SKM-1 treated with dmso at 0.1 percent for 144 hours (cell line): ENCODE data around the gene ZNF689.

ENCODE experiments used
- DNase-seq: peaks from one replicate; lab custom pipeline; 2025; ENCODE audit not compliant: unreplicated experiment; lab: John Stamatoyannopoulos, UW

The ZNF689 gene

DNA sequence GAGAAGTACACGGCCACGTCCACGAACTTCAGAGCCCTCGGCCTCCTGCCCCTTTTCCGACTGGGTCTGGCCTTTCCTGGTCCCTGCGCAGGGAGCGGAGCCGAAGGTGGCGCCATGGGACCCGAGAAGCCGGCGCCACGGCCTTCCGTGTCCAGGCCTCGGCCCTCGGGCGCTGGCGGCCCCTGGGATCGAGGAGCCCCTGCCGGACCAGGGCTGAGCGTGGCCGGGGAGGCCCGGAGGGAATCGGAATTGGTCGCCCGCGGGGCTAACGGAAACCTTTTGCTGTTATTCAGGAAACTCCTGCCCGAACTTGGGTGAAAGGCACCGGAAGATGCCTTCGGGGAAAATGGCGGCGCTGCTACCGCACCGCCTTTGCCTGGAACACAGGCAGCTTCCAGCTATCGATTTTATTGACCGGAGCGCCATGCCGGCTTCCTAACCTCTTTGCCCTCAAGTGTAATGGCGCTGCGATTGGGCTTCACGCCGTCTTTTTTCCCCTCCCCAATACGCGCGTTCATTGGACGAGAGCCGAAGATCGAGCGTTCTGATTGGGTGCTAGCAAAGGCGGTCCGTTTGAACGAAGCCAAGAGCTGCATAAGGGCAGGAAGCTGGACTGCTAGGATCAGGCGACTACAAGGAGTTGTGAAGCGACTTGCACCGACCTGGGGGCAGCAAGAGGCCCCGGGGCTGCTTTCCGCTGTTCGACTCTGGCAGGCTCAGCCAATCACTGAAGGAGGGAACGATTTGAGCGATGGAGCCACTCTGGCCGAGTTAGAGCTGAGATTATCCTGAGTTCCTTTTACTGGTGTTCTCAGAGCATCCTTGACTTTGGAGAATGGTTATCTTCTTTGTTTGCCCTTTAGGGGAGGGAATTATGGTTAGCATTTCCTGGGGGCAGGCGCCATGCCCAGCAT is at the start of gene ZNF689:
TSS of gene ZNF689 (minus strand) at position 464 of the 914 bp plus-strand sequence. CDS start at position 116, 348 bp downstream.
- peak; percentile 92 for DNase-seq

DNA sequence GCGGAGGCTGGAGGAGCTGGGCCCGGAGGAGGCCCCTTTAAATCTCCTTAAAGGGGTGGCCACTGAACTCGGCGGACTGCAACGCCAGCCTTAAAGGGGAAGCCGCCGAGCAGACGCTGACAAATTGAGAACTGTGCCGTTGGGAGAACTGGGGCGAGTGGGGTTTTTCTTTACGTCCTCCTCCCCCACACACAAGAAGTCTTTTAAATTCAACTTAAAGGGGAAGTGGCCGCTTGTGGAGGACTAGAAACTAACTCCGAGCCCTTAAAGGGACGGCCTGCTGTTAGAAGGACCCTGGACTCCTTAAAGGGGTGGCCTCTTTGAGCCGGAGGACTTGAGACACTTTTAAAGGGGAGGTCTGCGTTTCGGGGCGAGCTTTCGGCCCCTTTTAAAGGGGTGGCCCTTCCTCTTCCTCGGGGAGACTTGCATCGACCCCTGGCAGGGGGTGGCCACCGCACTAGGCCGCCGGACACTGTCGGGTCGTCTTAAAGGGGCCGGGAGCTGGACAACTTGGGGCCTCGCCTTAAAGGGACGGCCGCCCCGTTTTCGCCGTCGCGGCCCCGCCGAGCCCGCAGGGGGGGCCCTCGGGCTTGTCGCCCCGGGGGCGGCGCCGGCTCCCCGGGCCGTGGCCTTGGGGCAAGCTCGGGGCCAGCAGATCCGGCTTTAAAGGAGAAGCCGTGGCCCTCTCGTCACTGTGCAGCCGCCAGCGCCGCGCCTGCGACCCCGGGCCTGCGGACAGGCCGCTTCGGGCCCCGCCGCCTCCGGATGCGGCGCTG is 48.7 kb upstream of the ZNF689 start:
- peak; percentile 100 for DNase-seq

DNA sequence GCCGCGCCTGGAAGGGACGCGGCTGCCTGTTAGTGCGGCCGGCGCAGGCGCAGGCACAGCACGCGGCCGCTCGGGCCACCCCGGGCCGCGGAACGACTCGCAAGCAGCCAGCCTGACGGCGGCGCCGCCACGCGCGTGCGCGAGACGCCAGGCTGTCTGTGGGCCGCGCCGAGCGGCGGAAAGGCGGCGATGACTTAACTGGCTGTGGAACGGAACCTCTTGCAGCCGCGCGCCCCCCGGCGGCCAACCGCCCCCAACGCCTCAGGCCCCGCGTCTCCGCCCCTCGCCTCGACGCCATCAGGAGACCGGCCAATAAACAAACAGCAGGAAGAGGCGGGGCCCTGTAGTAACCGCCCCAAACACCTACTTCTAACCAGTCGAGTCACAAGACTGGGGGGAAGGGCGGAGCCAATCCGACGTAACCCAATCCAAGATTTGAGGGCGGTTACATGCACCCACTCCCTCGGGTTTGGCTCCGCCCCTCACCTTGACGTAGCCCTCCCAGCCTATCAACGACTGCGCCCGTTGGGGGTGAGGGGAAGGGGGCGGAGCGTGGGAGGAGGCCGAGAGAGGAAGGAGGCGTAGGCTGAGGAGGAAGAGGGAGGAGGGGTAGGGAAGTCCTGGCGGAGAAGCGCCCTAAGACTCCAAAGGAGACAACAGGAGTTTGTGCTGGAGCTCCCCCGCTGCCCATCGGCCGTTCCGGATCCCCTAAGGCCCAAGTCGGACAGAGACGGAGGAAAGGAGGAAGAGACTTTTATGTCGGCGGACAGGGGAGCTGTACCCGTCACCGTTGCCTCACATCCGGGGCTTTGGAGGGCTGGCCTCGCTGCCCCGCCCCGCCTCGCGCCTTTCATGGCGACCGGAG is 47.9 kb upstream of the ZNF689 start, which contains the start of gene FBRS:
TSS of gene FBRS (plus strand) at position 566 of the 865 bp plus-strand sequence. CDS start 1,088 bp downstream, outside the sequence.
- DNase-seq = peak; percentile 99

DNA sequence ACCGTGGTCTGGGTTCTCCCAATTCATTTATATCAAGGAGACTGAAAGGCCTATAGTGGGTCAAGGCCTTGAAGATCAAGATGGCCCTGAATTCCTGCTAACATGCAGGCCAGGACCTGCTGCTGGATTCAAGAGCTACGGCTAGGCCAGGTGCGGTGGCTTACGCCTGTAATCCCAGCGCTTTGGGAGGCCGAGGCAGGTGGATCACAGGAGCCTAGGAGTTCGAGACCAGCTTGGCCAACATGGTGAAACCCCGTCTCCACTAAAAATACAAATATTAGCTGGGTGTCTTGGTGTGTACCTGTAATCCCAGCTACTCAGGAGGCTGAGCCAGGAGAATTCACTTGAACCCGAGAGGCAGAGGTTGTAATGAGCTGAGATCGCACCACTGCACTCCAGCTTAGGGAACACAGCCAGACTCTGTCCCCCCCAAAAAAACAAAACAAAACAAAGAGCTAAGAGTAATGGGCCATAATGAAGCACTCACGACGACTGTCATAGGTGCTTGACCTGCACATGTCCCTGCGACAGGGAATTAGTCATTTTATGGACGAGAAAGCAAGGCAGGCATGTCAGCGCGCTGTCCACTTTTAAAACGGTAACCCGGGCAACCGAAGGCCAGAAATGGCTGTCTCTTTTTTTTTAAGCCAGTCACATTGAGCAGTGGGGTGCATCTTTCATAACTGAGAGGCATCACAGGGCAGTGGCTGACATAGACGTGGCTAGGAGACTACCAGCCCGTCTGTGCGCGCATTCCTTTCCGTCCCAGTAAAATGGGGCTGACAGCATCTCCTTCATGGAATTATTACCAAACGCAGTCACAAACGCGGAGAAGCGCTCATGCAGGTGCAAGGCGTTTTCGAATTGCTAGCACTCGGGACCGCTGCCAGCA is 47.0 kb upstream of the ZNF689 start:
- DNase-seq = no peak

DNA sequence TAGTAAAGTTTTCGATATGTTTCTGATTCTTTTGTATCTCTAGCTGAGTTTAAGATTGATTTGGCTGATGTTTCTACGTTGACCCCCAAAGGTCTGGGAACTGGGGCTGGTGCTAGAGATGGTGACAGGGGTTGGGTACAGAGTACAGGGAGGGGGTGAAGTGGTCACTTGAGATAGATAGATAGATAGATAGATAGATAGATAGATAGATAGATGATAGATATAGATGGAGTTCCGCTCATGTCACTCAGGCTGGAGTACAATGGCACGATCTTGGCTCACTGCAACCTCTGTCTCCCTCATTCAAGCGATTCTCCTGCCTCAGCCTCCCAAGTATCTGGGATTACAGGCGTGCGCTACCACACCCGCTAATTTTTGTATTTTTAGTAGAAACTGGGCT is 46.2 kb upstream of the ZNF689 start:
- DNase-seq = no peak

DNA sequence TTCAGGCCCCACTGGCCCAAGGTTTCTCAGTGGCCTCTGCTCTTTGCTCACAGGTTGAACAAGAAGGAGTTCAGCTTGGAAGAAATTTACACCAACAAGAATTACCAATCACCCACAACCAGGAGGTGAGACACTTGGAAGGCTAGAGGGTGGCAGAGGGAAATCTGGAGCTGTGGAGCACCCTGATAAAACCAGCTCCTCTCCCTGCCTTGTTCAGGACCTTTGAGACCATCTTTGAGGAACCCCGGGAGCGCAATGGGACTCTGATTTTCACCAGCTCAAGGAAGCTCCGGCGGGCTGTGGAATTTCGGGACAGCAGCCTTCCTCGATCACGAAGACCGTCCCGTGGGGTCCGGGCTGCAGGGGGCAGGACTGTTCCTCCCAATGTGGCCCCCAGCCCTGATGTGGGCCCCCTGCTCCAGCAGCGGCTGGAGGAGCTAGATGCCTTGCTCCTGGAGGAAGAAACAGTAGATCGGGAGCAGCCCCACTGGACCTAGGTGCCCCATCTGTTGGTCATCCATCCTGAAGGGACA is 45.7 kb upstream of the ZNF689 start:
- no peak for DNase-seq

DNA sequence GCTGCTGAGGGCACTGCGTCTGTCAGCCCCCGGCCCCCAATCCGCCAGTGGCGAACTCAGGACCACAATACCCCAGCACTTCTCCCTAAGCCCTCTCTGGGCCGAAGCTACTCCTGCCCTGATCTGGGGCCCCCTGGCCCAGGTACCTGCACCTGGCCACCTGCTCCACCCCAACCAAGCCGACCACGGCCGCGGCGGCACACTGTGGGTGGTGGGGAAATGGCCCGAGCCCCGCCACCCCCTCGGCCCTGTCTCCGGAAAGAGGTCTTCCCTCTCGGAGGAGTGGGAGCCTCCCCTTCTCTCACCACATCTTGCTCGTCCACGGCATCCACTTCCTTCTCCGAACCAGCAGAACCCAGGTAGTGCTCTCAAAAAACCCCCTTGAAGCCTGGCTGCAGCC is 44.7 kb upstream of the ZNF689 start:
- no peak for DNase-seq

DNA sequence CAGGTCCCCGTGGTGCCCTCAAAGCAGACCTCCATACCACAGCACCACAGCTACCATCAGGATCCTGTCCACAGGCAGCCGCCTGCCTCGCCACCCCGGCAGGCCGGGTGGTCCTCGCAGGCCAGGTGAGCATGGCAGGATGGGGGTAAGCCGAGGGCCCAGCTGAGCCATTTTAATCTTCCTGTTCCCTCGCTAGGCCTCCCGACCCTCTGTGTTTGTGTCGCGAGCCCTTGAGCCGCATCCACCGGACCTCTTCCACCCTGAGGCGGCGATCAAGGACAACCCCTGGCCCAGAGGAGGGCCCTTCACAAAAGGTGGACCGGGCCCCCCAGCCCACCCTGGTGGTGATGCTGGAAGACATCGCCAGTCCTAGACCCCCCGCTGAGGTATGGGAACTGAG is 42.5 kb upstream of the ZNF689 start:
- DNase-seq = no peak

DNA sequence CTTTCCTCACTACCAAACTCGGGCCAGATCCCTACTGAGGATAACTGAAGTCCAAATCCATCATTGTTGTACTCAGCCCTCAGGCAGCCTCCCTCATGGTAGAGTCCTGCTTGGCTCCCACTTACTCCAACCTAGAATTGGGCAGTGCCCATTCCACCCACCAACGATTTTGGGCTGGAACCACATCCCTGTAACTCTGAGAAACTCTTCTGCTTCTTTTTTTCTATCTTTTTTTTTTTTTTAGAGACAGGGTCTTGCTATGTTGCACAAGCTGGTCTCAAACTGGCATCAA is 41.8 kb upstream of the ZNF689 start:
- no peak for DNase-seq

DNA sequence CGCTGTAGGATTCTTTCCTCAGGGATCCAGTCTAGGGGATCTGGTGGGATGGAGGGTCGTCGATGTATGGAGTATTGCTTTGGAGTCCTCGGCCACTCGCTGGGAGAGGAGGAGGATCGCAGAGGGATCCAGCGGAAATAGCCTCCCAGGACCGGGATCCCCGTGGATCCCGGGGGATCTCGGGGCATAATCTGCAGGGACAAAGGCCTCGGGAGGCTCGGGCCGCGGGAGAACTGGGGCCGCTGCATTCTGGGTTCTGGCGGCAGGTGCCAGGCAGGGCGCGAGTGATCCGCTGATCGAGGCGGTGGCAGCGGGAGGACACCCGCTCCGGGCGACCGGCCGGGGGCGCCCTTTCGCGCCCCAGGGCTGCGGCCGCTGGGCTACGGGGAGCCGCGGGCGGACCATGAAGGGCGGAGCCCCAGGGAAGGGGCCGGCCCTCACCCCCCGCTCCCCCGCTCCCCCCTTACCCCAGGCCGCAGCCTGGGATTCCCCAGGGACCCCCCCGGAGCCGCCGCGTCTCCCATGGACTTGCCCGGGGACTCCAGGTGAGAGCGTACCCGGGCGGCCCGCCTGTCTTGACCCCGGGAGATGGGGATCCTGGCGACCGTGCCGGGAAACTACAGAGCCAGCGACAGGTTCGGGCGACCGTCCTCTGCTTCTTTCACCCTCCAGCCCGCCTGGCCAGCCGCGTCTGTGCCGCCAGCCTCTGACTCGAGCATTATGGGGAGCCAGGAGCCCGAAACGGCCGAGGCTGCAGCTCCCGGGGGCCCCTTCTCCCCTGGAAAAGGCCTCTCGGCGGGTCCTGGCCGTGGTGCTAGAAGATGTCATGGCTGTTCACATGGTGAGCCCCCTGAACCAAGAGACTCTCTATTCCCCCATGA is 41.2 kb upstream of the ZNF689 start:
- peak; percentile 45 for DNase-seq

DNA sequence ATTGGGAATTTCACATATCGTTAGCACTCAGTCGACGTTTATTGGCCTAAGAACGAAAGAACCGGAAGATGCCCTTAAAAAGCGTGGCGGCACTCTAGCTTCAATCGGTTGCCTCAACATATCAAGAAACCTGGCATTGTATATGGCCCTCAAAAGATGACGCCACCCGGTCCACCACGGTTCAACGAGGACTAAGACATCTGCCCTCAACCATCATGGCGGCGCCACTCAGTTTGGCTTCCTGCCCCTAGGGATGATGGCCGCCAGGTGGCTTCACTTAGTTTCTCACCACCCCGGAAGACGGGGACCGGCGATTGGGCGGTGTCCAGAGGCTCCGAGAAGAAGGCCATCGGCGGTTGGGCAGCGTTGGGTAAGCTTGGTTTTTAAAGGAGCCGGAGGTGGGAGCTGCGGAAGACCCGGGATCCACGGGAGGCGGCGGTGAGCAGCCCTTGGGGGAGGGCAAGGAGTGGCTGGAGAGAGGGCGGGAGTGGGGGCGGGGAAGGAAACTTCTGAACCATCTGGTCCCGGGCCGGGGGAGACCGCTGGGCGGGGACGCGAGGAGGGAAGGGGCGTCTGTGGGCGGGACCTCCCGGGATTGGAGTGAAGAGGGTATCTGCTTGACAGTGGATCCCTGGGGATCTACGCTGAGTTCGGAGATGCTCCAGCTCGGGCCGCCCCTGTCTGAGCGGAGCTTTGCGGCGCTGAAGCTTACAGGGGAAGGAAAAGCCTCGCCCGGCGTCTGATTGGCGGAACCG is 40.4 kb upstream of the ZNF689 start, which contains the start of gene PRR14:
TSS of gene PRR14 (plus strand) at position 592 of the 755 bp plus-strand sequence. CDS start 686 bp downstream, outside the sequence.
- DNase-seq = peak; percentile 97

DNA sequence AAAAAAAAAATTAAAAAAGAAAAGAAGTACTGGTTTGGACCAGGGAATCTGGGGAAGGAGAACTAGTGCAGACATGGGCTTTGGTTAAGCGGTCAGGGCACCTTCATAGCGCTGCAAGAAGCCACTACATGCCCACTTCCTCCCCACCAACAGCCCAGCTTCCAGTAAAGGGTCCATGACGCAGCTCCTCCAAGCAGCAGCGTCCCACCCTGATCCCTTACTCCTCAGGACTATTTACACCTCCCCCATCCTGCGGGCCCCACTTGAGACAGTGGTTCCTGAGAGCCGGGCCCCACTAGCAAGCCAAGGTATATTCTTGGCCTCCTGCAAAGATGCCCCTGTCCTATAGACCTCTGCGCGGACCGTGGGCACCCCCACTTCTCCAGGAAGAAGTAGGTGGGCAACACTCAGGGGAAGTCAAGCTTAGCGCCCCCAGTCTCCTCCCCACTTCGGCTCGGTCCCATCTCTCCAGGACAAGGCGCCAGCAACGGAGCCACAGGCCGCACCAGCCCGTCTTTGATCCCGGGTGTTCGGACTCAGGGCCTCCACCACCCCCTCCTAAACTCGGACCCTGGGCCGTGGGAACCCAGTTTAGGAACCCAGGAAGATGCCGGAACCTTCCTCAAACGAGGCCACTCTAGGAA is 39.7 kb upstream of the ZNF689 start:
- DNase-seq = no peak

DNA sequence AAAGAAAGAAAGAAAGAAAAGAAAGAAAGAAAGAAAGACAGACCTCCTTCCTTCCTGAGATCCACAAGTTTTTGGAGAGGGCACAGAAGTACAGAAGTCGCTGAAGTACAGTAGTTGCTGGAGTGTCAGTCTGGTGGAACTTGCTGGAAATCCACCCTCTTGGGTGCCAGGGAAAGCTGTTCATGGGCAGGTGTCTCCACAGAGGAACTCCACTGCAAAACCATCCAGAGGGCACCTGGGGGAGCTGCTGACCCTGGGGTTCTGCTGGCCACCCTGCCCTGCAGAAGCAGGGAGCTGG is 37.0 kb upstream of the ZNF689 start:
- DNase-seq = no peak

DNA sequence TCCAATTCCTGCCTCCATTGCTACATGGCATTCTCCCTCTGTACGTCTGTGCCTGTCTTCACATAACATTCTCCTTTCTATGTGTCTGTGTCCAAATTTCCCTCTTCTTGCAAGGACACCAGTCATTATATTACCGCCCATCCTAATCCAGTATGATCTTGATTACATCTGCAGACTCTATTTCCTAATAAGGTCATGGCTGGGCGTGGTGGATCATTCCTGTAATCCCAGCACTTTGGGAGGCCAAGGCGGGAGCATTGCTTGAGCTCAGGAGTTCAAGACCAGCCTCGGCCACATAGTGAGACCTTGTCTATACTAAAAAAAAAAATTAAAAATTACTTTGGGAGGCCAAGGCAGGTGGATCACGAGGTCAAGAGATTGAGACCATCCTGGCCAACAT is 35.5 kb upstream of the ZNF689 start:
- DNase-seq = no peak

DNA sequence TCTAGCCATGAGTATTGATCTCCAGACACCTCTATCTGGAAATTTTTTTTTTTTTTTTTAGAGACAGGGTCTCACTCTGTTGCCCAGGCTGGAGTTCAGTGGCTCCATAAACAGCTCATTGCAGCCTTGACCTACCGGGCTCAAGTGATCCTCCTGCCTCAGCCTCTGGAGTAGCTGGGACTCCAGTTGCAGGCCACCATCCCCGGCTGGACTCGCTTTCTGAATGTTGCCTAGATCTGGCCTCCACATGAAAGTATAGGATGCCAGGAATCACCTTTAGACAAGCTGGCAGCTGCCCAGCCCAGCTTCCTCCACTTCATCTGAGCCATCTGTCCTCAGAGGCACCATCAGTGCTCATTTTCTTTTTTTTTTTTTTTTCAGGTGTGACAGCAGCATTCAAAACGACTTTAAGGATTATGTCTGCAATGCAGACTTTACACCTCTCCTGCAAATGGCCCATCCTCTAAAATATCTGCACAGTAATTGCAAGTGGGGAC is 34.2 kb upstream of the ZNF689 start:
- no peak for DNase-seq

DNA sequence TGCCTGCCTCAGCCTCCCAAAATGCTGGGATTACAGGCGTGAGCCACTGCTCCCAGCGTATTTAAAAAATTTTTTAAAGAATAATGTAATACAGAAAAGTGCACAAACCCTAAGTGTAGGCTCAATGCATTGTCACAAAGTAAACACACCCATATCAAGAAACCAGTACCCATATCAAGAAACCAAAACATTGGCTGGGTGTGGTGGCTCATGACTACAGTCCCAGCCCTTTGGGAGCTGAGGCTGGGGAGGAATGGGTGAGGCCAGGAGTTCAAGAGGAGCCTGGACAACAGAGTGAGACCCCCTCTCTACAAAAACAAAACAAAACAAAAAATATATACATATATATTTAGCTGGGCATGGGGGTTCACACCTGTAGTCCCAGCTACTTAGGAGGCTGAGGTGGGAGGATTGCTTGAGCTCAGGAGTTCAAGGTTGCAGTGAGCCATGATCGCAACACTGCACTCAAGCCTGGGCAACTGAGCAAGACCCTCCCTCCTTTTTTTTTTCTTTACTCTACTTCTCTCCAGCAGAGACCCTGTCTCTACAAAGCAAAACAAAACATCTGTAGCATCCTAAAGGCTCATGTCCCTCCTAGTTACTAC is 31.3 kb upstream of the ZNF689 start:
- no peak for DNase-seq

DNA sequence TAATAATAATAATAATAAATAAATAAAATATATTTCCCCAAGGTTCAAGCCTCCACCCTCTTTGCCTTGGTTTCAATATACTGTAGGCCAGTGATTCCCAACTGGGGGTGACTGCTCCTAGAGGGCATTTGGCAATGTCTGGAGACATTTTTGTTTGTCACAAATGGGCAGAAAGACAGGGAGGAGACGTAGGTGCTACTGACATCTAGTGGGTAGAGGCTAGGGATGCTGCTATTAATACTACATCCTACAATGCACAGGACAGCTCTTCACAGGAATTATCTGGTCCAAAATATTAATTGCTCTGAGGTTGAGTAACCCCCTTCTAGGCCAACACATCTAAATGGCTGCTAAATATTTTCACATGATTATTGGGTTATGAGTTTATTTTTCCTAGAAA is 27.8 kb upstream of the ZNF689 start:
- peak; percentile 45 for DNase-seq
